Progenitor cell of endocrine pancreas (in vitro differentiated cells): ENCODE results near the gene CRY2. TPM values are rescaled to one million over a fixed set of nuclear protein-coding genes. Genes with fewer than 3 reads are reported as not detected.

ENCODE experiments used
- DNase-seq: peaks from one replicate; pipeline ENCODE4 v3.0.0; 2021; ENCODE audit warnings: low spot score; ENCODE audit not compliant: unreplicated experiment
- H3K27ac Mint-ChIP-seq: 2 replicates; pipeline ENCODE4 v1.8.0; 2021; ENCODE audit warnings: mild to moderate bottlenecking, moderate library complexity, mixed read lengths
- H3K27me3 Mint-ChIP-seq: 2 replicates; pipeline ENCODE4 v1.8.0; 2021; ENCODE audit warnings: mixed read lengths
- H3K36me3 Mint-ChIP-seq: 2 replicates; pipeline ENCODE4 v1.8.0; 2022; ENCODE audit warnings: mixed read lengths; ENCODE audit not compliant: insufficient read depth
- H3K4me1 Mint-ChIP-seq: 2 replicates; pipeline ENCODE4 v1.8.0; 2021; ENCODE audit warnings: low read depth, mixed read lengths
- H3K4me3 Mint-ChIP-seq: 2 replicates; pipeline ENCODE4 v1.8.0; 2021; ENCODE audit warnings: low read depth, mild to moderate bottlenecking, moderate library complexity, mixed read lengths
- H3K9me3 Mint-ChIP-seq: 2 replicates; pipeline ENCODE4 v1.8.0; 2021; ENCODE audit warnings: low read depth, mixed read lengths
- total RNA-seq: library from RNA; stranded (reverse); gene quantifications from 2 replicates; pipeline ENCODE4 v1.2.1, GENCODE V29; 2021
- TF ChIP-seq, protein P1 (sequence below): fragments of 200-600 bp; sonication (generic); IDR thresholded peaks from one replicate; pipeline ENCODE4 v1.5.0; 2021; ENCODE audit warnings: antibody characterized with exemption, mild to moderate bottlenecking; ENCODE audit not compliant: unreplicated experiment

CRY2 gene
- total RNA-seq, 1 donor from 2014 or later: 34.1 TPM

DNA sequence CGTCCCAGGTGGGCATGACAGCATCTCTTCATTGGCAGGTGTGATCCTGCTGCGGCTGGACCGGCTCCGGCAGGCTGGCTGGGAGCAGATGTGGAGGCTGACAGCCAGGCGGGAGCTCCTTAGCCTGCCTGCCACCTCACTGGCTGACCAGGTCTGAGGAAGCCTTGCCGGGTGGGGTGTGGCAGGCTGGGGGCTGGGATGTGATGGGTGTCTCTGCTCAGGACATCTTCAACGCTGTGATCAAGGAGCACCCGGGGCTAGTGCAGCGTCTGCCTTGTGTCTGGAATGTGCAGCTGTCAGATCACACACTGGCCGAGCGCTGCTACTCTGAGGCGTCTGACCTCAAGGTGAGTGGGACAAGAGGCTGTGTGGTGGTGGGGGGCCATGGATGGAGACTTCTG, 78.7 kb downstream of the CRY2 start:
- Mint-ChIP-seq H3K36me3 (peaks cover 4% of the 10 kb centered on the region), H3K4me1 (peaks cover 11% of the 10 kb centered on the region), H3K27me3 (peaks cover 8% of the 10 kb centered on the region), H3K4me3 (no peak overlapping the region), H3K9me3 (no peaks in the 10 kb centered on the region), H3K27ac (no peak overlapping the region)
- no peak for DNase-seq
- TF ChIP-seq, protein P1, sequence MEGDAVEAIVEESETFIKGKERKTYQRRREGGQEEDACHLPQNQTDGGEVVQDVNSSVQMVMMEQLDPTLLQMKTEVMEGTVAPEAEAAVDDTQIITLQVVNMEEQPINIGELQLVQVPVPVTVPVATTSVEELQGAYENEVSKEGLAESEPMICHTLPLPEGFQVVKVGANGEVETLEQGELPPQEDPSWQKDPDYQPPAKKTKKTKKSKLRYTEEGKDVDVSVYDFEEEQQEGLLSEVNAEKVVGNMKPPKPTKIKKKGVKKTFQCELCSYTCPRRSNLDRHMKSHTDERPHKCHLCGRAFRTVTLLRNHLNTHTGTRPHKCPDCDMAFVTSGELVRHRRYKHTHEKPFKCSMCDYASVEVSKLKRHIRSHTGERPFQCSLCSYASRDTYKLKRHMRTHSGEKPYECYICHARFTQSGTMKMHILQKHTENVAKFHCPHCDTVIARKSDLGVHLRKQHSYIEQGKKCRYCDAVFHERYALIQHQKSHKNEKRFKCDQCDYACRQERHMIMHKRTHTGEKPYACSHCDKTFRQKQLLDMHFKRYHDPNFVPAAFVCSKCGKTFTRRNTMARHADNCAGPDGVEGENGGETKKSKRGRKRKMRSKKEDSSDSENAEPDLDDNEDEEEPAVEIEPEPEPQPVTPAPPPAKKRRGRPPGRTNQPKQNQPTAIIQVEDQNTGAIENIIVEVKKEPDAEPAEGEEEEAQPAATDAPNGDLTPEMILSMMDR: no peak

DNA sequence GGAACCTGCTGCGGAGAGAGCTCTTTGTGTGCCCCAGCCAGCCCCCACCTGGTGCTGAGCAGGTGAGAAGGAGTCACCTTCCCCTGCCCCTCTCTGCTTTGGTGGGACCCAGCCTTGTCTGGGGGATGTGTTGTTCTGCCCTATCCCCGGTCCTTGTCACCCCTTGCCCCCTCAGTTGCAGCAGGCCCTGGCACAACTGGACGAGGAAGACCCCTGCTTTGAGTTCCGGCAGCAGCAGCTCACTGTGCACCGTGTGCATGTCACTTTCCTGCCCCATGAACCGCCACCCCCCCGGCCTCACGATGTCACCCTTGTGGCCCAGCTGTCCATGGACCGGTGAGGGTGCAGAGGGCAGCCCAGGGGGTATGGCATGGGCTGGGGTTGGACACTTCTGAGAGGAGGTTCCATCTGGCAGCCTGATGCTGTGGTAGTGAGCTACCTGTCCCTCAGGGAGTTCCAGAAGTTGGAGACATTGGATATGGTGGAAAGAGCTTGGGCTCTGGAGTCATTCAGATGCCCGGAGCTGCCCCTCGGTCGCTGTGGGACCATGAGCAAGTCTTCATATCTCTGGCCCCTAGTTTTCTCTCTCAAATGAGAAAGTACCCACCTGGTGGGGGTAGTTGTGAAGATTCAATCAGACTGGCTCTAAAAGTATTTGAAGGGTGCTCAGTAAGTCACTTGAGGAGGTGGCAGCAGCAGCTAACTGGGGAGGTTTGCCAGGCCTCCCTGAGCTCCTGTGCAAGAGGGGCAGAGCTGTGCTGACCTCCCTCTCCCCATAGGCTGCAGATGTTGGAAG, 79.5 kb downstream of the CRY2 start:
- H3K36me3 Mint-ChIP-seq: peaks cover 8% of the 10 kb centered on the region
- no peak for DNase-seq

DNA sequence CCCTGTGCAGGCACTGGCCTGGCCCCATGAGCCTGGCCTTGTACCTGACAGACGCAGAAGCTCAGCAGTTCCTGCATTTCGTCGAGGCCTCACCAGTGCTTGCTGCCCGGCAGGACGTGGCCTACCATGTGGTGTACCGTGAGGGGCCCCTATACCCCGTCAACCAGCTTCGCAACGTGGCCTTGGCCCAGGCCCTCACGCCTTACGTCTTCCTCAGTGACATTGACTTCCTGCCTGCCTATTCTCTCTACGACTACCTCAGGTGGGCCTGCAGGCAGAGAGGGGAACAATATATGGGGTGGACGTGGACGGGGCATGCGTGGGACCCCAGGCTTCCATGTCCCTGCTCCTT, 80.0 kb downstream of the CRY2 start:
- peaks cover 9% of the 10 kb centered on the region for H3K36me3 Mint-ChIP-seq
- peaks cover 8% of the 10 kb centered on the region for H3K27me3 Mint-ChIP-seq
- TF ChIP-seq, protein P1: no peak
- H3K4me1 Mint-ChIP-seq: peaks cover 4% of the 10 kb centered on the region
- no peak for DNase-seq
- no peaks in the 10 kb centered on the region for H3K9me3 Mint-ChIP-seq
- peak overlapping the region; percentile 89 for H3K27ac Mint-ChIP-seq
- H3K4me3 Mint-ChIP-seq: no peak overlapping the region

More for the DNA sequence above, 79.5 kb downstream of the CRY2 start:
- Mint-ChIP-seq H3K27me3 (peaks cover 8% of the 10 kb centered on the region), H3K4me3 (no peak overlapping the region), H3K4me1 (peaks cover 5% of the 10 kb centered on the region), H3K9me3 (no peaks in the 10 kb centered on the region), H3K27ac (peak overlapping the region; percentile 80)
- TF ChIP-seq, protein P1: no peak

DNA sequence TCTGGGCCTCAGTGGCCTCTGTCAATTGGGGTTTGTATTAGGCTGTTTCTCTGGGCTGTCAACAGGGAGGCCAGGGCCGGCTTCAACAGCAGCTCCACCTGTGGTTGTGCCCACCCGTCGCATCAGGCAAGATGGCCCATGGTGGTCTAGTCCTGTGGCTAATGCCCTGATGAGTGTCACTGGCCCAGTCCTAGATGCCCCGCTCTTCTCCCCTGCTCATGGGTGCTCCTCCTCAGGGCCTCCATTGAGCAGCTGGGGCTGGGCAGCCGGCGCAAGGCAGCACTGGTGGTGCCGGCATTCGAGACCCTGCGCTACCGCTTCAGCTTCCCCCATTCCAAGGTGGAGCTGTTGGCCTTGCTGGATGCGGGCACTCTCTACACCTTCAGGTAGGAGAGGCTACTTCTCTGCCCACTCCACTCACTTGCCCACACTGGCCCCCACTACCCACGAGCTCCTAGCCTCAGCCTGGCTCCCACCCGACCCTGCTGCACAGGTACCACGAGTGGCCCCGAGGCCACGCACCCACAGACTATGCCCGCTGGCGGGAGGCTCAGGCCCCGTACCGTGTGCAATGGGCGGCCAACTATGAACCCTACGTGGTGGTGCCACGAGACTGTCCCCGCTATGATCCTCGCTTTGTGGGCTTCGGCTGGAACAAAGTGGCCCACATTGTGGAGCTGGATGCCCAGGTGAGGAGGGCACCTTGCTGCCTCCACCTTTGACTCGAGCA, 80.6 kb downstream of the CRY2 start:
- no peak for DNase-seq
- Mint-ChIP-seq H3K27ac (peak overlapping the region; percentile 89), H3K36me3 (peaks cover 11% of the 10 kb centered on the region), H3K4me3 (no peak overlapping the region), H3K9me3 (no peaks in the 10 kb centered on the region), H3K27me3 (peaks cover 8% of the 10 kb centered on the region), H3K4me1 (peaks cover 4% of the 10 kb centered on the region)
- TF ChIP-seq, protein P1: no peak

DNA sequence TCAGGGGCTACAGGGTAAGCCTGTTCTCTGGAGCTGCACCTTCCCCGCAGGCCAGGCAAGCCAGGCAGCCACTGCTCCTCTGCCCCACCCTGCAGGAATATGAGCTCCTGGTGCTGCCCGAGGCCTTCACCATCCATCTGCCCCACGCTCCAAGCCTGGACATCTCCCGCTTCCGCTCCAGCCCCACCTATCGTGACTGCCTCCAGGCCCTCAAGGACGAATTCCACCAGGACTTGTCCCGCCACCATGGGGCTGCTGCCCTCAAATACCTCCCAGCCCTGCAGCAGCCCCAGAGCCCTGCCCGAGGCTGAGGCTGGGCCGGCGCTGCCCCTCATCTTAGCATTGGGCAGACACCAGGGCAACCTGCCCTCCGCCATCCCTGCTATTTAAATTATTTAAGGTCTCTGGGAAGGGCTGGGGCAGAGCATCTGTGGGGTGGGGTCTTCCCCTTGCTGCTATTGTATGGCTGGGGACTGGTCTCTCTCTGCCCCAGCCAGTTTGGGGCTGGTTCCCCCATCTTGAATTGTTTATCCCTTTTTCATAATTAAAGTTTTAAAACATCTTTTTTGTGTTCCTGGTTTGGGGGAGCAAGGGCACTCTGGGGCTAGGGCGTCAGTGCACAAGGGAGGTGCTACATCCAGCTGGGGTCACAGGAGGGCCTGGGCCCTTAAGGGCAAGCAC, 81.4 kb downstream of the CRY2 start:
- H3K27ac Mint-ChIP-seq: peak overlapping the region; percentile 80
- peaks cover 7% of the 10 kb centered on the region for H3K4me1 Mint-ChIP-seq
- no peak overlapping the region for H3K4me3 Mint-ChIP-seq
- TF ChIP-seq, protein P1: no peak
- no peak for DNase-seq
- no peaks in the 10 kb centered on the region for H3K9me3 Mint-ChIP-seq
- H3K36me3 Mint-ChIP-seq: peaks cover 12% of the 10 kb centered on the region
- H3K27me3 Mint-ChIP-seq: peaks cover 5% of the 10 kb centered on the region
